K562 (cell line): ENCODE measurements around the gene ZNF23. TPM values are rescaled to one million over a fixed set of nuclear protein-coding genes. Genes with fewer than 3 reads are reported as not detected.

Source experiments
- ARNT ChIP-seq, 2 experiments: fragments of 450-650 bp; IDR thresholded peaks; 2 replicates each; pipeline ENCODE4 v1.6.1; 2016; ENCODE audit warnings: mild to moderate bottlenecking in 1 of 2
- CEBPZ ChIP-seq: fragments of 150-350 bp; IDR thresholded peaks from 2 replicates; pipeline ENCODE4 v1.6.1; 2014; ENCODE audit warnings: low read depth, mild to moderate bottlenecking, low read length, borderline replicate concordance
- DIDO1 ChIP-seq: fragments of 450-650 bp; IDR thresholded peaks from 2 replicates; pipeline ENCODE4 v1.6.1; 2016; ENCODE audit warnings: low read depth, missing biosample characterization, missing genetic modification characterization
- ETV1 ChIP-seq: fragments of 450-650 bp; conservative IDR thresholded peaks from 2 replicates; pipeline ENCODE4 v1.6.1; 2016; ENCODE audit warnings: missing genetic modification characterization, control low read depth, low read depth, missing compliant biosample characterization
- KLF13 ChIP-seq: fragments of 450-650 bp; IDR thresholded peaks from 2 replicates; pipeline ENCODE4 v1.6.1; 2016; ENCODE audit warnings: missing genetic modification characterization, low read depth, mild to moderate bottlenecking, missing compliant biosample characterization, moderate library complexity, borderline replicate concordance
- NCOR1 ChIP-seq: fragments of 450-650 bp; IDR thresholded peaks from 2 replicates; pipeline ENCODE4 v1.6.1; 2016; ENCODE audit warnings: mild to moderate bottlenecking, moderate library complexity
- NFATC3 ChIP-seq: fragments of 450-650 bp; IDR thresholded peaks from 2 replicates; pipeline ENCODE4 v1.6.1; 2017; ENCODE audit warnings: mild to moderate bottlenecking
- REST ChIP-seq, 2 experiments: fragments of 450-650 bp; formaldehyde crosslinking in 1 of 2; IDR thresholded peaks; 2 replicates each; pipeline versions ENCODE4 v1.4.0 to v1.6.1; 2014 to 2020; ENCODE audit warnings: mild to moderate bottlenecking in 2 of 2, borderline replicate concordance in 1 of 2, low read depth in 1 of 2
- SMAD3 ChIP-seq: fragments of 450-650 bp; formaldehyde crosslinking; conservative IDR thresholded peaks from 2 replicates; pipeline ENCODE4 v1.4.0; 2020; ENCODE audit warnings: mild to moderate bottlenecking
- TCF7L2 ChIP-seq: fragments of 150-350 bp; IDR thresholded peaks from 2 replicates; pipeline ENCODE4 v1.6.1; 2016; ENCODE audit warnings: low read depth, mild to moderate bottlenecking, low read length, moderate library complexity
- TEAD4 ChIP-seq, 2 experiments: sonication (generic) in 1 of 2; formaldehyde crosslinking in 1 of 2; IDR thresholded peaks; 2 replicates each; pipeline versions ENCODE4 v1.6.1 to v1.8.0; 2012 to 2022; ENCODE audit warnings: borderline replicate concordance in 1 of 2, inconsistent platforms in 1 of 2, low read length in 1 of 2, mild to moderate bottlenecking in 1 of 2, missing genetic modification reagents in 1 of 2
- ZBTB26 ChIP-seq: fragments of 450-650 bp; formaldehyde crosslinking; IDR thresholded peaks from 2 replicates; pipeline ENCODE4 v1.4.0; 2022; ENCODE audit warnings: missing genetic modification characterization
- polyA plus RNA-seq, 8 experiments: library from polyadenylated mRNA; depleted of rRNA in 4 of 8; stranded (reverse) in 5 of 8; unstranded in 3 of 8; fragments of >200 nt; fragmentation: Nextera tagmentation in 2 of 8; fragmentation: Illumina TruSeq in 1 of 8; extraction: Ambion mirVana in 2 of 8; extraction: Trizol in 1 of 8; gene quantifications; 2 replicates each; pipeline versions ENCODE4 v1.2.1 to v1.2.3, GENCODE V29; 2011 to 2014; ENCODE audit warnings: inconsistent platforms in 1 of 8, missing spikeins in 1 of 8
- total RNA-seq, 7 experiments: library from RNA; depleted of rRNA in 6 of 7; stranded (reverse); fragments of >200 nt in 6 of 7; fragmentation: Illumina TruSeq in 2 of 7; extraction: Trizol in 2 of 7; gene quantifications; 2 replicates each; pipeline versions ENCODE4 v1.2.1 to v1.2.3, GENCODE V29; 2011 to 2021; ENCODE audit warnings: low replicate concordance in 1 of 7

Gene ZNF23
- total and polyA plus RNA-seq, 9 of the 15 experiments (the other 6 are each of a cell fraction or from before 2014, with no cell fraction given): 4.7 to 13.4 (median 11.2) TPM

- TF ChIP-seq CEBPZ (no peak), NFATC3 (no peak), NCOR1 (no peak), ZBTB26 (no peak), REST (IDR thresholded peaks at IDR 0.05; ENCODE audit: borderline replicate concordance) (peak; percentile 71; the same call in 1 of the 2 replicates), REST (CRISPR knock-in tag; IDR thresholded peaks at IDR 0.05; ENCODE audit: low read depth) (no peak), TCF7L2 (no peak), SMAD3 (no peak), TEAD4 (IDR thresholded peaks at IDR 0.05; ENCODE audit: low read length) (peak; percentile 12; the same call in 1 of the 2 replicates), TEAD4 (CRISPR knock-in tag; IDR thresholded peaks at IDR 0.05; ENCODE audit: borderline replicate concordance) (no peak), KLF13 (tag) (no peak), ARNT (IDR thresholded peaks at IDR 0.05) (0 out of 4 replicates have a peak, but pooled peaks of 1 of the 2 experiments have one; percentile 50), ETV1 (tag) (no peak), DIDO1 (tag) (no peak)
Observed at GRCh38 chr16:71479420-71479819, 17.4 kb upstream of the ZNF23 start (continued).
